Hematopoietic multipotent progenitor cell treated with erythropoietin and hydrocortisone succinate and interleukin-3 and kit ligand, for 6 days (in vitro differentiated cells): ENCODE results near the gene RPS8.
"Not testable (repeated sequence)": the region's sequence is repeated elsewhere in the genome, so short reads cannot be mapped to it uniquely, and the experiment has no call there.

Experiments used
- DNase-seq: peaks from one replicate; pipeline ENCODE4 v3.0.0-alpha.2; 2015

The RPS8 gene

GRCh38 chr1:44803312-44804095, 28.2 kb downstream of the RPS8 start:
- DNase-seq, result no peak

DNA sequence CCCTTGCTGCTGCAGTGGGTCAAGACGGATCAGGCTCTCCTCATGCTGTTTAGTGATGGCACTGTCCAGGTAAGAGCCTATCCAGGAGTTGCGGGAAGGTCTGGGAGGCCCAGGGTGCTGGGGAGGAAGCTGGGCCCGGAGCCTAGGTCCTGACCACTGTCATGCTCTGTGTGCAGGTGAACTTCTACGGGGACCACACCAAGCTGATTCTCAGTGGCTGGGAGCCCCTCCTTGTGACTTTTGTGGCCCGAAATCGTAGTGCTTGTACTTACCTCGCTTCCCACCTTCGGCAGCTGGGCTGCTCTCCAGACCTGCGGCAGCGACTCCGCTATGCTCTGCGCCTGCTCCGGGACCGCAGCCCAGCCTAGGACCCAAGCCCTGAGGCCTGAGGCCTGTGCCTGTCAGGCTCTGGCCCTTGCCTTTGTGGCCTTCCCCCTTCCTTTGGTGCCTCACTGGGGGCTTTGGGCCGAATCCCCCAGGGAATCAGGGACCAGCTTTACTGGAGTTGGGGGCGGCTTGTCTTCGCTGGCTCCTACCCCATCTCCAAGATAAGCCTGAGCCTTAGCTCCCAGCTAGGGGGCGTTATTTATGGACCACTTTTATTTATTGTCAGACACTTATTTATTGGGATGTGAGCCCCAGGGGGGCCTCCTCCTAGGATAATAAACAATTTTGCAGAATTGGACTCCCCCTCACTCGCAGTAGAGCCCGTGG, 30.1 kb downstream of the RPS8 start:
- DNase-seq, result no peak

GRCh38 chr1:44806025-44806703, 30.8 kb downstream of the RPS8 start:
- DNase-seq, result no peak

GRCh38 chr1:44806704-44807363, 31.5 kb downstream of the RPS8 start, which contains the start of gene DYNLT4:
DYNLT4 (minus strand) TSS chr1:44807351; CDS start chr1:44806668, 683 bp downstream.
- DNase-seq, result no peak

GRCh38 chr1:44807364-44808062, 32.2 kb downstream of the RPS8 start:
- DNase-seq, result peak; percentile 97

DNA sequence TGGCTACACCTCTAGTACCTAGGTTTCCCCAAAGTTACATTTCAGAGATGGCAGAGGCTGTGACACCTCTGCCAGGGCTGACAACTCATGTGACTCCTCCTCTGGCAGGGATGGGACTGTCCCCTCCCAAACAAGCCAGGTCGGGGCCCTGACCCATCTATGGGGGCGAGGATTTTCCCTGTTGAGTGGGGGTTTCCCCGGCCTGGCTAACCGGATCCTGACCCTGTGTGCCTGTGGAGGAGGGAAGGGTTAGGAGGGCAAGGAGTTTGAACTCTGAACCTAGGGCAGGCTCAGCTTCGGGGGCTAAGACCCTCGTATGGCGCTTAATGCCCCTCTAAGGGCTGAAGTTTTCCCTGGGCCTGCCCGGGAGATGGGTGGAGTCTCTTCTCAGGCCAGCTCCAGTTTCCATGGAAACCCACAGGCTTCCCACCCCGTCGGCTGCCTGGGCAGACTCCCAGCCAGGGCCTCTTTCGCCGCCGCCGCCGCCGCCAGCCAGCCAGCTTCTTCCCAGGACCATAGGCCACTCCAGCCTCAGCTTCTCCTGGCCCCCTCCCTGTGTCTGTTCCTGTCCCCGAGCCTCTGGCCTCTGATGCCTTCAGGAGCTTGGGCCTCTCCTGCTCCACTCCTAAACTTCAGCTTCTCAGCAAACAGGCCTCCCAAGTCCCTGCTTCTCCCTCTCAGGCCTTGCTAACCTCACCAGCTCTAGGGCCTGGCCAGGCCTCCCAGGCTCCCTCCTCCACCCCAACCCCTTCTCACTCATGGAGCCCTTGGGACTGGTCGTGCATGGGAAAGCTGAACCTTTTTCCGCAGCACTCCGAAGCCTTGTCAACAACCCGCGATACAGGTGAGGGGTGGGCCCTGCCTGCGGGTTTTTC, 33.0 kb downstream of the RPS8 start, which contains the start of gene BTBD19:
BTBD19 (plus strand) TSS at position 461 of the 875 bp plus-strand sequence; CDS start at position 759, 298 bp downstream.
- peak; percentile 88 for DNase-seq

DNA sequence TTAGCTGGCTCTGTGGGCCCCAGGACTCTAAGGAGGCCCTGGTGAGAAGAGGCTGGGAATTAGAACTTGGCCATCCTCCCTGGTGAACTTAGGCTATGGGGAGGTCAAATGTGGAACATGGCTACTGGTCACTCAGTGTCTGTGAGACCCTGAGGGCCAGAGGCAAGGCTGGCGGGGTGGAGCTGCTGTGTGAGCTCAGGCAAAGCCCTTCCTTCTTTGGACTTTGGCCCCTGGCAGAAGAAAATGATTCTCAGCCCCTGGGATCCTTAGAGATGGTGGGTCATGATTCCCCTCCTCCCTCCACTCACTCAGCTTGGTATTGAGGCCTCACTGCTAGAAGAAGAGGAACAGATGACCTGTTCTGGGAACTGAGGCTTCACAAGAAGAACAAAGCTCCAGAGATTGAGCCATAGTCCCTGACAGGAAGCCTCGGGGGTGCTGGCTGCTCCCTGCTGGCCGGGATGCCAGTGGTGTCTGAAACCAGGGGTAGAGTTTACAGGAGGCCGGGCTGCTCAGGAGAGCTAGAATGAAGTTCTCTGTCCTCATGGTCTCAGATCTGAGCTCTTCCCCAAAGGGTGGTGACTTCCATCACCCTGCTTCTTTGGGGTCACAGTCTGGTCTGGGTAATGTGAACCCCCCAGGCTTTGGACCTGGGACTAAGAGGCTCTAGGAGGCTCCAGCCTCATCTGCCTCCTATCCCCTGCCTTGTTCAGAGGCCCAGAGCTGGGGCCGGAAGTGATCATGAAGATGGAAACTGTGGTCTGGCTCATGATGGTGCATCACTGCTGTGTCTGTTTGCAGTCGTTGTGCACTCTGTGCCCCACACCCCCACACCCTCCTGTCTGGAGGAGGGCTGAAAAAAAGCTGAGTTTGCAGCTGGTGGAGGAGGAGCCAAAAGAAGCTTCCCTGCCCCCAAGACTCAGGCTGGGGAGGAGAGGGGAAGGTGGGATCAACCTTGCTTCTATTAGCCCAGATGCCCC, 33.9 kb downstream of the RPS8 start:
- DNase-seq, result peak; percentile 76

GRCh38 chr1:44810101-44810761, 34.9 kb downstream of the RPS8 start:
- DNase-seq, result peak; percentile 56

- DNase-seq, result not testable (repeated sequence)
Measured at GRCh38 chr1:44810762-44811105, 35.4 kb downstream of the RPS8 start.

GRCh38 chr1:44811234-44811633, 35.9 kb downstream of the RPS8 start:
- DNase-seq, result no peak

DNA sequence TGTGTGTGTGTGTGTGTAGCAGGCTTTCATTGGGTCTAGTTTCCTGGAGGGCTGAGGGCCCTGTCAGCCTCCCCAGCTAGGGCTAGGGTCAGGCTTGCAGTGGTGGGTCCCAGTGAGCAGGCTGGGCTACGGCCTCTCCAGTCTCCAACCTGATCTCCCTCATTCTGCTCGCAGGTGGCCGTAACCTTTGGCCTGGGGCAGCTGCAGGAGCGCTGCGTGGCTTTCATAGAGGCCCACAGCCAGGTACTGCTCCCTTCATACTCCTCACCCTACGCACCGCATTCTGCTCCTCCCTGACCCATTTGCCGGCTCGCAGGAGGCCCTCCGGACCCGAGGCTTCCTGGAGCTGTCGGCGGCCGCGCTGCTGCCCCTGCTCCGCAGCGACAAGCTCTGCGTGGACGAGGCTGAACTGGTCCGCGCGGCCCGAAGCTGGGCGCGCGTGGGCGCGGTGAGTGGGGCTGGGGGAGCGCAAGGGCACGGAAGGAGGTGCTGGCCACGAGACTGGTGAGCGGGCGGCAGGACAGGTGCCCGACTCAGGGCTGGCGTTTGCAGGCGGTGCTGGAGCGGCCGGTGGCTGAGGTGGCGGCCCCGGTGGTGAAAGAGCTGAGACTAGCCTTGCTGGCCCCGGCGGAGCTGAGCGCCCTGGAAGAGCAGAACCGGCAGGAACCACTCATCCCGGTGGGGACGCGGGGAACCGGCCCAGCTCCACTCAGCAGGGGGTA, 37.6 kb downstream of the RPS8 start:
- DNase-seq, result no peak

GRCh38 chr1:44815926-44816325, 40.6 kb downstream of the RPS8 start:
- not testable (repeated sequence) for DNase-seq

- DNase-seq, result no peak
Measured at GRCh38 chr1:44817307-44817706, 42.0 kb downstream of the RPS8 start.

- peak; percentile 2 for DNase-seq
Measured at GRCh38 chr1:44817771-44818495, 42.6 kb downstream of the RPS8 start.

DNA sequence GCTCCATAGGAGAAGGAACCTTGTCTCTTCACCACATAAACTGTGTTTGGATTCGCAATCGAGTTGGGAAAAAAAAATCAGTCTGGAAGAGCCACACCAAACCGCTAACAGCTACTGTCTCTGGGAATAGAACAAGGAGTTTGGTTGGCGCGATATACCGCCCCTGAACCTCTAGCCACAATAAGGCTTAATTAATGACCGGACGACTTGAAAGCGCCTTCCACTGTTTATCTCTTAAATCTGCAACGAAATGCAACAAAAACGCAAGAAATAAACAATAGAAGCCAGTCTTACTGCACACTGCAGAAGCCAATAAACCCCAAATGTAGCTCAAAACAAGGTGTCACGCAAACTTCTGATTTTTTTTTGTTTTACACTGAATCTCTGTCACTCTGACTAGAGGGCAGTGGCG, 43.9 kb downstream of the RPS8 start:
- DNase-seq, result no peak

- peak; percentile 98 for DNase-seq
Measured at GRCh38 chr1:44819608-44820327, 44.4 kb downstream of the RPS8 start.
